Stimulated activated naive CD8-positive, alpha-beta T cell treated with anti-CD3 and anti-CD28 coated beads, Interleukin-15, Interleukin-2, amounts not matched to agents 100 ng/mL and 50 ng/mL, for 24 hours (primary cell): ENCODE measurements around the gene SIGLEC6.

Experiments
- H3K27ac Mint-ChIP-seq: one replicate; pipeline ENCODE4 v1.8.0; 2021; ENCODE audit warnings: mild to moderate bottlenecking, mixed read lengths
- H3K27me3 Mint-ChIP-seq: one replicate; pipeline ENCODE4 v1.8.0; 2021; ENCODE audit warnings: mixed read lengths
- H3K36me3 Mint-ChIP-seq: one replicate; pipeline ENCODE4 v1.8.0; 2021; ENCODE audit warnings: low read depth, mixed read lengths
- H3K4me1 Mint-ChIP-seq: one replicate; pipeline ENCODE4 v1.8.0; 2021; ENCODE audit warnings: low read depth, mixed read lengths
- H3K4me3 Mint-ChIP-seq: one replicate; pipeline ENCODE4 v1.8.0; 2021; ENCODE audit warnings: mild to moderate bottlenecking, mixed read lengths
- H3K9me3 Mint-ChIP-seq: one replicate; pipeline ENCODE4 v1.8.0; 2021; ENCODE audit warnings: mixed read lengths

The SIGLEC6 gene

GRCh38 chr19:51531349-51532315 is at the start of gene SIGLEC6:
TSS of gene SIGLEC6 (minus strand) at chr19:51531670. CDS start at chr19:51531648, 22 bp downstream.
- peaks cover 62% of the 10 kb centered on the region for H3K27me3 Mint-ChIP-seq

GRCh38 chr19:51576850-51577249 is 45.4 kb upstream of the SIGLEC6 start:
- H3K27ac Mint-ChIP-seq: no peak overlapping the region
- H3K36me3 Mint-ChIP-seq: peaks cover 71% of the 10 kb centered on the region
- H3K9me3 Mint-ChIP-seq: peaks cover 4% of the 10 kb centered on the region
- no peaks in the 10 kb centered on the region for H3K27me3 Mint-ChIP-seq
- H3K4me1 Mint-ChIP-seq: peaks cover 30% of the 10 kb centered on the region
- H3K4me3 Mint-ChIP-seq: no peak overlapping the region

More at GRCh38 chr19:51531349-51532315, at the start of gene SIGLEC6:
- Mint-ChIP-seq H3K9me3 (peaks cover 4% of the 10 kb centered on the region), H3K36me3 (no peaks in the 10 kb centered on the region), H3K4me1 (no peaks in the 10 kb centered on the region), H3K4me3 (no peak within 1 kb of the TSS), H3K27ac (no peak within 1 kb of the TSS)

GRCh38 chr19:51573331-51573730 is 41.9 kb upstream of the SIGLEC6 start:
- Mint-ChIP-seq H3K36me3 (peaks cover 45% of the 10 kb centered on the region), H3K4me3 (no peak overlapping the region), H3K9me3 (no peaks in the 10 kb centered on the region), H3K4me1 (peaks cover 45% of the 10 kb centered on the region), H3K27ac (no peak overlapping the region), H3K27me3 (peaks cover 2% of the 10 kb centered on the region)

GRCh38 chr19:51572908-51573307 is 41.4 kb upstream of the SIGLEC6 start:
- Mint-ChIP-seq H3K9me3 (no peaks in the 10 kb centered on the region), H3K27ac (no peak overlapping the region)

GRCh38 chr19:51572410-51572809 is 40.9 kb upstream of the SIGLEC6 start:
- Mint-ChIP-seq H3K4me3 (peak overlapping the region; percentile 91), H3K36me3 (peaks cover 39% of the 10 kb centered on the region), H3K4me1 (peaks cover 45% of the 10 kb centered on the region), H3K27me3 (peaks cover 7% of the 10 kb centered on the region), H3K9me3 (no peaks in the 10 kb centered on the region), H3K27ac (peak overlapping the region; percentile 56)

More at GRCh38 chr19:51572908-51573307, 41.4 kb upstream of the SIGLEC6 start:
- H3K4me1 Mint-ChIP-seq: peaks cover 45% of the 10 kb centered on the region
- no peak overlapping the region for H3K4me3 Mint-ChIP-seq
- peaks cover 42% of the 10 kb centered on the region for H3K36me3 Mint-ChIP-seq
- peaks cover 6% of the 10 kb centered on the region for H3K27me3 Mint-ChIP-seq

GRCh38 chr19:51571599-51571998 is 40.1 kb upstream of the SIGLEC6 start:
- H3K27me3 Mint-ChIP-seq: peaks cover 8% of the 10 kb centered on the region
- H3K4me3 Mint-ChIP-seq: peak overlapping the region; percentile 91
- H3K27ac Mint-ChIP-seq: peak overlapping the region; percentile 93
- peaks cover 31% of the 10 kb centered on the region for H3K36me3 Mint-ChIP-seq
- H3K9me3 Mint-ChIP-seq: no peaks in the 10 kb centered on the region
- peaks cover 38% of the 10 kb centered on the region for H3K4me1 Mint-ChIP-seq

- H3K27ac Mint-ChIP-seq: peak within 1 kb of the TSS; percentile 93
- H3K27me3 Mint-ChIP-seq: peaks cover 11% of the 10 kb centered on the region
- no peaks in the 10 kb centered on the region for H3K9me3 Mint-ChIP-seq
- H3K36me3 Mint-ChIP-seq: peaks cover 28% of the 10 kb centered on the region
- peak within 1 kb of the TSS; percentile 91 for H3K4me3 Mint-ChIP-seq
- peaks cover 37% of the 10 kb centered on the region for H3K4me1 Mint-ChIP-seq
Observed at GRCh38 chr19:51570962-51571575, 39.6 kb upstream of the SIGLEC6 start, which contains the start of gene ZNF175. TSS of gene ZNF175 (plus strand) at chr19:51571283. CDS start at chr19:51573330, 2,047 bp downstream.

- H3K4me3 Mint-ChIP-seq: no peak overlapping the region
- H3K27me3 Mint-ChIP-seq: peaks cover 25% of the 10 kb centered on the region
- H3K36me3 Mint-ChIP-seq: peaks cover 12% of the 10 kb centered on the region
Observed at GRCh38 chr19:51568456-51568855, 37.0 kb upstream of the SIGLEC6 start.

GRCh38 chr19:51567583-51567982 is 36.1 kb upstream of the SIGLEC6 start:
- peaks cover 32% of the 10 kb centered on the region for H3K27me3 Mint-ChIP-seq
- H3K36me3 Mint-ChIP-seq: peaks cover 6% of the 10 kb centered on the region
- no peak overlapping the region for H3K27ac Mint-ChIP-seq
- peaks cover 23% of the 10 kb centered on the region for H3K4me1 Mint-ChIP-seq
- H3K4me3 Mint-ChIP-seq: no peak overlapping the region
- no peaks in the 10 kb centered on the region for H3K9me3 Mint-ChIP-seq

More at GRCh38 chr19:51568456-51568855, 37.0 kb upstream of the SIGLEC6 start:
- Mint-ChIP-seq H3K27ac (no peak overlapping the region), H3K9me3 (no peaks in the 10 kb centered on the region), H3K4me1 (peaks cover 32% of the 10 kb centered on the region)

GRCh38 chr19:51566489-51567100 is 35.1 kb upstream of the SIGLEC6 start:
- no peaks in the 10 kb centered on the region for H3K36me3 Mint-ChIP-seq
- no peaks in the 10 kb centered on the region for H3K9me3 Mint-ChIP-seq
- peaks cover 13% of the 10 kb centered on the region for H3K4me1 Mint-ChIP-seq
- H3K27ac Mint-ChIP-seq: peak overlapping the region; percentile 36
- H3K27me3 Mint-ChIP-seq: peaks cover 37% of the 10 kb centered on the region
- no peak overlapping the region for H3K4me3 Mint-ChIP-seq

- no peak overlapping the region for H3K27ac Mint-ChIP-seq
- H3K9me3 Mint-ChIP-seq: no peaks in the 10 kb centered on the region
- H3K4me3 Mint-ChIP-seq: no peak overlapping the region
- H3K4me1 Mint-ChIP-seq: peaks cover 6% of the 10 kb centered on the region
- H3K27me3 Mint-ChIP-seq: peaks cover 44% of the 10 kb centered on the region
- H3K36me3 Mint-ChIP-seq: no peaks in the 10 kb centered on the region
Observed at GRCh38 chr19:51565583-51565982, 34.1 kb upstream of the SIGLEC6 start.

- H3K4me3 Mint-ChIP-seq: no peak overlapping the region
- no peaks in the 10 kb centered on the region for H3K4me1 Mint-ChIP-seq
- H3K36me3 Mint-ChIP-seq: no peaks in the 10 kb centered on the region
- H3K9me3 Mint-ChIP-seq: no peaks in the 10 kb centered on the region
- peaks cover 45% of the 10 kb centered on the region for H3K27me3 Mint-ChIP-seq
- no peak overlapping the region for H3K27ac Mint-ChIP-seq
Observed at GRCh38 chr19:51564791-51565190, 33.3 kb upstream of the SIGLEC6 start.

GRCh38 chr19:51560339-51560738 is 28.9 kb upstream of the SIGLEC6 start:
- Mint-ChIP-seq H3K4me1 (no peaks in the 10 kb centered on the region), H3K9me3 (no peaks in the 10 kb centered on the region), H3K27ac (no peak overlapping the region), H3K4me3 (no peak overlapping the region), H3K36me3 (no peaks in the 10 kb centered on the region), H3K27me3 (peaks cover 64% of the 10 kb centered on the region)

GRCh38 chr19:51559240-51559639 is 27.8 kb upstream of the SIGLEC6 start:
- no peaks in the 10 kb centered on the region for H3K36me3 Mint-ChIP-seq
- no peaks in the 10 kb centered on the region for H3K4me1 Mint-ChIP-seq
- no peak overlapping the region for H3K4me3 Mint-ChIP-seq
- H3K27me3 Mint-ChIP-seq: peaks cover 69% of the 10 kb centered on the region
- no peak overlapping the region for H3K27ac Mint-ChIP-seq
- H3K9me3 Mint-ChIP-seq: peaks cover 3% of the 10 kb centered on the region
